Adrenal gland (tissue), 12 donors: ENCODE results near the gene FKTN. TPM values are rescaled to one million over a fixed set of nuclear protein-coding genes. Genes with fewer than 3 reads are reported as not detected.

Source experiments
- DNase-seq, 7 donors: peaks; one replicate each; pipeline ENCODE4 v3.0.0-alpha.2; 2019 to 2020
- H3K27ac ChIP-seq, 5 donors: fragments of 200-600 bp; sonication (generic) in 4 of 5; 1 replicate in 3 of 5; 2 replicates in 2 of 5; pipeline versions ENCODE4 v1.5.1 to v1.8.0; 2016 to 2020; ENCODE audit warnings: mild to moderate bottlenecking in 1 of 5
- H3K27me3 ChIP-seq: fragments of 200-600 bp; 2 replicates; pipeline ENCODE4 v1.8.0; 2021
- H3K36me3 ChIP-seq, 2 donors: fragments of 200-600 bp; replicated peaks in 1 of 2; 1 replicate in 1 of 2; 2 replicates in 1 of 2; pipeline versions ENCODE4 v1.5.1 to v1.8.0; 2018 to 2022
- H3K4me1 ChIP-seq, 2 donors: fragments of 200-600 bp; replicated peaks in 1 of 2; 1 replicate in 1 of 2; 2 replicates in 1 of 2; pipeline versions ENCODE4 v1.5.1 to v1.8.0; 2018 to 2021
- H3K4me3 ChIP-seq, 4 donors: fragments of 200-600 bp; sonication (generic) in 3 of 4; one replicate each; pipeline ENCODE4 v1.5.1; 2016 to 2018
- H3K9me3 ChIP-seq, 3 donors: fragments of 200-600 bp; sonication (generic) in 1 of 3; replicated peaks in 1 of 3; 1 replicate in 2 of 3; 2 replicates in 1 of 3; pipeline versions ENCODE4 v1.5.1 to v1.8.0; 2016 to 2021
- CTCF ChIP-seq, 6 experiments: fragments of 450-650 bp in 4 of 6; fragments of 200-600 bp in 2 of 6; sonication (generic) in 1 of 6; IDR thresholded peaks; 1 replicate in 5 of 6; 2 replicates in 1 of 6; pipeline versions ENCODE4 v1.5.1 to v1.8.0; 2016 to 2021; ENCODE audit warnings: antibody characterized with exemption in 6 of 6, mild to moderate bottlenecking in 2 of 6, moderate library complexity in 1 of 6
- POLR2A ChIP-seq, 2 donors: fragments of 450-650 bp; IDR thresholded peaks; one replicate each; pipeline ENCODE4 v1.6.1; 2017; ENCODE audit warnings: antibody characterized with exemption in 2 of 2, mild to moderate bottlenecking in 2 of 2, moderate library complexity in 1 of 2
- WGBS, 4 donors: extraction: QIAGEN DNeasy Blood & Tissue Kit in 2 of 4; methylation state at CpG; one replicate each; pipeline versions ENCODE4 v1.1.5 to v1.1.7; 2013 to 2017; 5-methylcytosine and 5-hydroxymethylcytosine counted together
- intact Hi-C, 2 donors: fragments of 100-400 bp; cut with DNase I; formaldehyde crosslinking; loops; one replicate each; pipeline versions ENCODE4 v1.14.1 to v1.15.0; 2022 to 2023
- polyA plus RNA-seq, 3 donors: library from polyadenylated mRNA; stranded (reverse); fragments of 200-250 nt in 2 of 3; fragments of 350-450 nt in 1 of 3; fragmentation: Illumina TruSeq in 1 of 3; extraction: RNeasy Lipid Tissue Mini Kit (QIAGEN cat#74804) in 1 of 3; gene quantifications; one replicate each; pipeline ENCODE4 v1.2.3, GENCODE V29; 2013 to 2014
- total RNA-seq, 9 donors: library from RNA; depleted of rRNA in 4 of 9; stranded (reverse); fragments of >200 nt in 4 of 9; fragments of 120-200 nt in 1 of 9; fragmentation: NEBNext Ultra II Directional in 1 of 9; extraction: Animal tissue kit (Norgen Biotek cat#: 25700) in 1 of 9; gene quantifications; one replicate each; pipeline versions ENCODE4 v1.1.0 to v1.2.4, GENCODE V29; 2013 to 2023
- donor health status: healthy with polysubstance abuse.
- donor health status: Bipolar disorder and iron deficiency.
- donor health status: DM: yes; HTN: yes; CAD: no.
- donor health status: DM: no; HTN: no; CAD: no.
- donor health status: DM: no; HTN: no; CAD: no.
- donor health status: DM: yes; HTN: yes; CAD: no.

The FKTN gene
- total and polyA plus RNA-seq, 12 donors: 4.1 to 39.1 (median 15.5) TPM

- WGBS, 4 donors: 89 to 100% (median 94%) methylated on average over 1 of the region's 1 CpG
- intact Hi-C loops: no loop called here
- H3K4me1 ChIP-seq: no peaks in the 10 kb centered on the region
- H3K27me3 ChIP-seq: no peaks in the 10 kb centered on the region
- TF ChIP-seq CTCF (IDR thresholded peaks at IDR 0.05) (no peak), POLR2A (IDR thresholded peaks at IDR 0.05) (no peak)
- no peaks in the 10 kb centered on the region for H3K9me3 ChIP-seq
- H3K4me3 ChIP-seq: no peak overlapping the region
- no peaks in the 10 kb centered on the region for H3K36me3 ChIP-seq
- no peak for DNase-seq
- no peak overlapping the region for H3K27ac ChIP-seq
These were observed 78.4 kb downstream of the FKTN start for GRCh38 chr9:105636331-105636730.

GRCh38 chr9:105637787-105638395 lies 80.0 kb downstream of the FKTN start:
- no peak overlapping the region for H3K4me3 ChIP-seq
- WGBS, 4 donors: 94 to 99% (median 96%) methylated on average over 4 of the region's 4 CpGs
- no peaks in the 10 kb centered on the region for H3K36me3 ChIP-seq
- DNase-seq: no peak
- no peak overlapping the region for H3K27ac ChIP-seq
- no peaks in the 10 kb centered on the region for H3K4me1 ChIP-seq
- intact Hi-C loops: no loop called here
- H3K27me3 ChIP-seq: no peaks in the 10 kb centered on the region
- H3K9me3 ChIP-seq: no peaks in the 10 kb centered on the region
- TF ChIP-seq POLR2A (IDR thresholded peaks at IDR 0.05): no peak
- peak in 4 of 6 experiments; percentile 7 to 45 (median 15) for TF ChIP-seq CTCF (IDR thresholded peaks at IDR 0.05)

GRCh38 chr9:105639936-105640335 lies 82.0 kb downstream of the FKTN start:
- no peaks in the 10 kb centered on the region for H3K36me3 ChIP-seq
- intact Hi-C loops: no loop called here
- H3K4me3 ChIP-seq: no peak overlapping the region
- no peak for TF ChIP-seq CTCF (IDR thresholded peaks at IDR 0.05)
- no peak for TF ChIP-seq POLR2A (IDR thresholded peaks at IDR 0.05)
- no peak overlapping the region for H3K27ac ChIP-seq
- no peaks in the 10 kb centered on the region for H3K27me3 ChIP-seq
- H3K4me1 ChIP-seq: no peaks in the 10 kb centered on the region
- DNase-seq: no peak
- no peaks in the 10 kb centered on the region for H3K9me3 ChIP-seq

- no peak for DNase-seq
- Histone ChIP-seq H3K4me1 (no peaks in the 10 kb centered on the region), H3K36me3 (no peaks in the 10 kb centered on the region), H3K27me3 (no peaks in the 10 kb centered on the region), H3K27ac (no peak overlapping the region), H3K9me3 (no peaks in the 10 kb centered on the region), H3K4me3 (no peak overlapping the region)
- intact Hi-C loops: no loop called here
- no peak for TF ChIP-seq POLR2A (IDR thresholded peaks at IDR 0.05)
- no peak for TF ChIP-seq CTCF (IDR thresholded peaks at IDR 0.05)
These were observed 85.9 kb downstream of the FKTN start for GRCh38 chr9:105643795-105644194.
